Measurements from ENCODE around the gene ITIH4.

Gene ITIH4

DNA sequence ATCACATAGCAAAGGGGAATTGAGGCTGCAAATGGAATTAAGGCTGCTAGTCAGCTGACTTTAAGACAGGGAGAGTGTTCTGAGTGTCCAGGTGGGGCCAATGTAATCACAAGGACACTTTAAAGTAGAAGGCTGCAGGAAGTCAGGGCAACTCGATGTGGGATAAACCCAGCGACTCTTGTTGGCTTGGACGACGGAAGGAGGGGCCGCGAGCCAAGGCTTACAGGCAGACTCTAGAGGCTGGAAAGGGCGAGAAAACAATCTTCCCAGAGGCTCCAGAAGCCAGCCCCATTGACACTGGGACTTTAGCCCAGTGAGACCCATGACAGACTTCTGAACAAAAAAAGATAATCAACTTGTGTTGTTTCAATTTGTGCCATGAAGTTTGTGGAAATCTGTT is 17.3 kb upstream of the ITIH4 start:
- no peak for DNase-seq

DNA sequence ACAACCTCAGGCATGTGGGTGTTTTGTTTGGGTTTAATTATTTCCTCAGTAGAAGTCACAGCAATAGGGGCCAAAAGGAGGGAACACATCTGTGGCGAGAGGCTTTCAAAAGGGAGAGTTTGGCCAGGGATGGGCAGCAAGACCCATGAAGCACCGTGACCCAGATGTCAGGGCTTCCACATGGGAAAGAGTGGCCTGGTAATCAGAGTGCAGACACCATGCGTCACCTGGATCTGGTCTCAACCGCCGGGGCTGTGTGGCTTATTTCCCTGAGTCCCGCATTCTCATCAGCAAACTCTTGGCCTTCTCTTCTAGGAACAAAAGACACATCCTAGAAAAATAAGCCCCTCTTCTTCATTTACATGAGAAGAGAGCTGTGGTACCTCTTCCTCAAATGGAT is 16.8 kb upstream of the ITIH4 start:
- no peak for DNase-seq

DNA sequence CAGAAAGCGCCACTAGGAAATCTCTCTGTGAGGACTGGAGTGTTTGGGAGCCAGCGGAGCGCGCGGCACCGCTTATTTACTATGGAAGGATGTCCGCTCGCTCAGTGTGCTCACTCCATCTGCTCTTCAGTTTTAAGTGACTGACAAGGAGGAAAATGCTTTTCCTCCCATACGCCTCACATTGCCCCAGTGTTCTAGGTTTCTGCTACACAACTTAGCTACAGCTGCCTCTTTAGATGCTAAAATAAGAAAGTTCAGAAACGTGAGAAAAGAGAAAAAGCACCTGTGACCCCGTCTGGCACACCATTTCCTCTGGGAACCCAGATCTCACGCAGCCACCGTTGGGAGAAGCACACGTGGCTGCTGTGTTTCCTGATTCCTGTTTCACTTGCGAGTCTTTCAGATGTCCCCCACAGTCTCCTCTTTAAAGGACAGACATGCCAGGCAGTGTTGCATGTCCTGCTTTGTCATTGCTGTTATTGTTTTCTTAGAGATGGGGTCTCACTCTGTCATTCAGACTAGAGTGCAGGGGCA is 16.0 kb upstream of the ITIH4 start:
- DNase-seq: no peak

DNA sequence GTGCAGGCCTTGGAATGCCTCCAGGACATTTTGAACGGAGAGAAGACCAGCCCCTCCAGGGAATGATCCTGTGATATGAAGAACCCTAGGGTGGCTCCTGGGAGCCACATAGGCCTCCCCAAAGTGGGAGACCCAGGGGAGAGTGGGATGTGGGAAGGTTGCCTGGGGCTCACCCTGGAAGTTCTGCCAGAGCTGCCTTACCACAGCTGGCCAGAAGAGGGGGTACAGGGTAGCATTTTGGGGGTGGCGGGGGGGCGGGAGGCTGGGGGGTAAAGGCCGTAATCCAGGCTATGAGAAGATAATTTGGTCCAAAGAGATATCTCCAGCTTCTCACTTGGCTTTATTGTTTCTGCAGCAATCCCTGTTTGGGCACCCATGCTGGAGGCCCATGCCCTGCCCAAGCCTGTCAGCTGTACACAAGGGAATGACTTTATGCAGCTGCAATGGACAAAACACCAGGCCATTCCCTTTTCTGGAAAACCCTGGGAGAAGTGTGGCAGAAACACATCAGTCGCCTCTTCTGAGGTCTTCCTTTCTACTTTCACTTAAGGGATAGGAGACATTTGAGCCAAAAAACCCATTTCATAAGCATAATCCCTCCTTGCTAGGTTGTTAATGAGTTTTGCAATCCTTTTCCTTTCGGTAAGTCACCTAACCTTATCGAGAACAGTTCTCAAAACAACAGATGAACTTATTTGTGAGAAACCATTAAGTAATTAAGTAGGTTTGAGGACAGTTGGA is 15.4 kb upstream of the ITIH4 start:
- no peak for DNase-seq

DNA sequence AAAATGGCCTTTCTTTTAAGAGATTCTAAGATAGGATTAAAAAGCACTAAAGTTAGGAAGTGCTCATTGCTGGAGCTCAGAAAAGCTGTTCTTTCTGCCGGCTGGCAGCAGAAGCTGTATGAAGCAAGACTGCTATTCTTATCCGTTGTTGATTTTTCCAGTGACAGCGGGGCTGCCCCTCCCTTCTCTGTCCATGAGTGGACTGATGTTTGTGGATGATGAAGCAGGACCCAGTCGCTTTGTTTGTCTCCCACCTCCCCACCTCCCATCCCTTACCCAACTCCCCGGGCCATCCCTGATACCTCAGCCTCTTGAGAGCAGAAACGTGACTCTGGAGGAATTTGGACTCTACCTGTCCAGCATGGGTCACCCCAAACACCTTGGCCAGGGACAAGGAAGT is 14.7 kb upstream of the ITIH4 start:
- DNase-seq: no peak

DNA sequence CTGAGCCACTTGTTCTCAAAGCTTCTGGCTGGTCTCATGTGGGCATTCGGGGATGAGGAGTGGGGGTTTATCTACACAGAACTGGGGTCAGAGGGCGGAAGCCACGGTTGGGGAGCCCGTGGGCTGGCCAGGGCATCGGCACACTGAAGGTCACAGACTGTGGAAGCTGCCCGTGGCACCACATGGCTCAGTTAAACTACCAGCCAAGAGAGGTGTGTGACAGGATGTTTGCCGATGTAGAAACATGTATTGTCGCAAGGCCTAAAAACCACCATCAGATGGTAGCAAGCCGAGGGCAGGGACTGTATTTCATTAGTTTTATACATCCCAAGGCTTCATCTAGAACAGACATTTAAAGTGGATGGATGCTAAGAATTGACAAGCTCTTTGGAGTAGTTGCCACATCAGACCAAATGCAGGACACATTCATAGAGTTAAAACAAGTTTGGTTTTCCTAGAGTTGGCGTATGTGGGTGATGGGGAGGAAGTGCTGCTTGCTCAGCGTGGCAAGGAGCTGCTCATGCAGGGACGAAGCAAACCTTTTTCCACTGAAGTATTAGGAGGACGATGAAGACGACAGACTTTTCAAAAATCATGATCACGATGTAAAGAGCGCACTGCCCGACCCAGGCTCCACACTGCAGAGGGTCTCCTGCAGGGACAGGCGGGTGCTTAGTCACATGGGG is 14.0 kb upstream of the ITIH4 start:
- DNase-seq: no peak

DNA sequence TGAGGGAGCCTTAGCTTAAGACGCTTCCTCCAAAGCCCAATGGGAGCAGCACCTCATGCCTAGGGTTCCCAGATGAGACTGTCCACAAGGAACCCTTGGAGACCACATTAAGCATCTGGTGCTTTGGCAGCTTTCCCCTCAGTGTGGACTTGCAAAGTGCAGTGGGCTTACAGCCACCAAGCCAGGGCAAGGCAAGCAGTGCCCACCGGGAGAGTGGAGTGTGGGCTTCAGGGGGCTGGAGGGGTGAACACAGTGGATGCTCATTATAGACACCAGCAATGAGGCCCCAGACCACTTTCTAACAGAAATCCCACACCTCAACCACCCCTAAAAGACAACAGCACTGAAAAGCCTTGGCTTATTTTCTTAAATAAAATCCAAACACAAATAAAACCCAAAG is 13.4 kb upstream of the ITIH4 start:
- no peak for DNase-seq

DNA sequence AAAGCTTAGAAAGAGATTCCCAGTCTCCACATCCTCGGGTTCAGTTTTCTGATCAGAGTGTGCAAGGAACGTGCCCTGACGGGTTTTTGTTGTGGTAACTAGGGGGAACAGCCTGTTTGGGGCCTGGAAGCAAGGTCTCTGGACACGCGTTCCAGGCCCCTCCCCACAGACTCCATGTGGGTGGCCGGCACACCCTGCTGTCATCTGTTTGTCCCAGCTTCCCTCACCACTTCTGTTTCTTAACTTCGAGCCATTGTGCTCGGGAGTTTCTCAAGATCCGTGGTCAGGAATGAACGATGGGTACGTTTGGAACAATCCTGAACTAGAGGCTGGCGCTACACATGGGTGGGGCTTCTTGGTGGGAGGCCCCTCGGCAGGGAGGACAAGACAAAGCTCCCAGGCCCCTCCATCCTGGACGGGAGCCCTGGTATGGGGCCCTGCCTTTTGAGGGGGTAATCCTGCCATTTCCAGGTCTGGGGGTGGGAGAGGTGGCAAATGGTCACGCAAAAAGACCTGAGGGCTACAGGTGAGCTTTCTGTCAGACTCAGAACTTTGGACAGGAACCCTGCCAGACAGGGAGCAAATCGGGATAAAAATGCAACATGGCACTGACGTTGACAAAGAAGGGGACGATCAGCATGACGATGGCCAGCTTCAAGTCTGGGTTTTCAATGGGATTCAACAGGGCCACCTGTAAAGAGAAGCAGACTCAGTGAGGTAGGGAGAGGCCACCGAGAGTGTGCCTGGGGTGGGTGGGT is 12.8 kb upstream of the ITIH4 start:
- DNase-seq: no peak

DNA sequence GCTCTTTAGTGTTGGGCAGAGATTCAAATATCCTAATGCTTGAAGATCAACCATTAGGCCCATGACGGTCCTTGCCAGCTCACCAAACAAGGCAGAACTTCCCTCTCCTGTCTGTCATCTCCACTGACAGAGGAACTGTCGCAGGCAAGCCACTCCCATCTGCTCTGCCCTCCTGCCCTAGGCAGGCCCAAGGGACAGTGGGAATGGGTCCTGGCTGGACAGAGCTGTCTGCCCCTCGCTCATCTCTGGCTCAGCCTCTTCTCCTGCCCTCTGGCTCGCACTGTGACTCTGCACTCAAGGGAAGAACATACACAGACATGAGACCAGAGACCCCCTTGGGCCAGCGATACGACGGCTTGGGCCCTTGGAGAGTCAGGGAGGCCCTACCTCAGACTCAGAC is 12.0 kb upstream of the ITIH4 start:
- DNase-seq: no peak

DNA sequence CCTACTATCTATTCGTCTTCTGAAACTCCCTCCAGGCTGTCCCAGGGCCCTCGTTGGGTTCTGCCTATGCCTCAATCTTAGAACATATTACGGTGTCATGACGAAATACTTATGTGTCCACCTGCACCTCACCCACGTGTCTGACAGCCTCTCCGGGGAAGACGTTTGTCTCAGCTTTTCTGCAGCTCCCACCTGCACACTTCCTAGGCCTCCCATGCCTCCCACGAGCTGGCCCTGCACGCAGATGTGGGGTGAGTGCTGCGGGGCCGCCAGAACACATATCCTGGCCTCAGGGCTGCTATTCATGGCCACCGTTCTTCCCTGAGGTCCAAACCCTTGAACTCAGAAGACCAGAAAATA is 11.5 kb upstream of the ITIH4 start:
- no peak for DNase-seq

DNA sequence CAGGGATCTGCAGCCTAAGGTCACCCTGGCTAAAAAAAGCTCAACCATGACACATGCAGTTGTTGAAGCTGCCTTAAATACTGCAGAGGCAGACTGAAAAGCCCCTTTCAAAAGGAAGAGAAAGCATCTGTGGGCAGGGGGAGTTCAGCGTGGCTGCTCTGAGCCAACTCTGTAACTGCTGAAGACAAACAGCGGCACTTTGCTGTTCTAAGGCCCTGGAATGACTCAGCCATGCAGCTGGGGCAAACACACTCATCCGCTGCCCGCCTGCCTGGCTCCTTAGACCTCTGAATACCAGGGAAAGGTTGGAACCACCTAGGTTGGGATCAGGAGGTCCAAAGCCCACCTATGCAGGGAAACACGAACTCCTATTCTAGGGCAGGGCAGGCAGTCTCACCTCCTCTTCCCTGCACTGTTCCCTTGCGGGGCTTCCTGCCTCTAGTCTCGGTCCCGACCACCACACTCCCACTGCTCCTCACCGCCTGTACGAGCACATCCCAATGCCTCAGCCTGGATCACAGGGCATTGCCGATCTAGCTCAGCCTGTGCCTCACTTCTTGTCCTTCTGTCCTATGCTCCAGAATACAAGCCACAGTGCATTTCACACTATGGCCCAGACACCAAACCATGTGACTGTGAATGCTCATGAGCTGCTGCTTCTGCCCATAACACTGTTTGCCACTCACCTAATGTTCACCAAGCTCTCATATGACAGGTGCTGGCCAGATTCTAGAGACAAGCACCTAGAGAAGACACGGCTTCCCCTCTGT is 10.9 kb upstream of the ITIH4 start:
- DNase-seq: no peak

DNA sequence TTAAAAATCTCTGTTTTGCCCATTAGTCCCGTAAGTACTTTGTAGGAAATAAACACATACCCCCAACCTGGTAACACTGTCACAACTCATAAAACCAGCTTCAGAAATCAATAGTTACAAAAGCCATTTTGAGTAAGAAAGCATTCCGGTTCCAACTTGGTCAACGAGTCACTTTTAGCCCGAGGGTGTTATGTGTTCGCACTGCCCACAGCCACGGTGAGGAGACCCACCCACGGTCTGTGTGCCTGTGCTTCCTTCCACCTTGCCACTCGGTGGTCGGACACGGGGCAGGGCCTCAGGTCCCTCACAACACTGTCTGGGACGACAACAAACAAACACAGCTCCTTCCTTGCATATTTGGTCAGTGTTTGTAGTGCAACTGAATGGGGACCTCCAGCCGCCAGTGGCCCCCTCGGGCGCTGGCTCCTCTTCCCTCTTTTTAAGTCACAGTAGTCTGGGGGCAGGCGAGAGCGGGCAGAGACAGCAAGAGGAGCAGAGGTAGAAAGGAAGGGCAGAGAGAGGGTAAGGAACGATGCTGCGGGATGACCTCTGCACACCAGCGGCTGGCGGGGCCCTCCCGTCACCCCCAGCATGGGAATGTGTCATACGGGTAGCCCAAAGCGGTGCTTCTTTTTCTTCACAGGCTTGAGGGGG is 9.5 kb upstream of the ITIH4 start:
- no peak for DNase-seq

DNA sequence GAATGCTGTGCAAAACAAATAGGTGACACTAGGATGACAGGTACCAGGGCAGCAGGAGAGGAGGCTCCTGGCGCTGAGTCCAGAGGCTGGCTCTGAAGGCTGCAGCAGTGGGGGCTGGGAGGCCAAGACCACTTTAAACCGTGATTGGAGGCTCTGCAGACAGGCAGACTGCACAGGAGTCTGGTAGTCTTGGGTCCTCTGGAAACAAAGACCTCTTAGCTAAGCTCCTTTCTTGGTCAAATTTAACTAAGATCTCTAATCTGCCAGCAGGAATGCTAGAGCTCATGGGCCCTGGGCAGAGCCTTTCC is 8.8 kb upstream of the ITIH4 start:
- no peak for DNase-seq

DNA sequence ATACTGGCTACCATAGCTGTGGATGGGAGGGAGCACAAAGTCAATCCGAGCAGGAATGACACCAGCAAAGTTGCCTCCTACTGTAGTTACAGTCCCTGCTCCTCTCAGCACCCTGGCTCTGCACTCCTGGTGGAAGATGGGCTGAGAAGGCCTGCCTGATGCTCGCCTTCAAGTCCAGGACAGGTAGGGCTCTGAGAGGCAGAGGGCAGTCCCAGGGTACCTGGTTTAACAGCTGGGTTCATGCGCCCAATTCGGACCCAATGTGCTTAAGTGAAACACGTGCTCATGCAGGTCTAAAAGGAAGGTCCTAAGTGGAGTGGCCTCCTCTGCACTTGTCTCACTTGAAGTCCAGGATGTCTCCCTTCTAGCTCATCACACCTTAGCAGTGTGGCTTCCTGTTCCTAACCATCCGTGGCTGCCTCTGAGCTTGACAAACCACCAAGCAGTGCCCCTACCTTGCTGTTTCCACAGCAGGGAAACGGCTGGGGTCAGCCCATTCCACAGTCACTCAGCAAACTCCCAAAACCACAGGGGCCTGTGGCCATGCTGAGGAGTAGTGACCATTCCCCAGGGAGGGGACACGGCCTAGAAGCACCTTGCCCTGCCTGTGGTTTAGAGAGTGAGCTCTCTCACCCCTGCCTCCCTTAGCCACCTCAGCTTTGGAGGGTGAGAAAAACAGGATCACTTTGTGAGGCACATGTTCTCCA is 8.2 kb upstream of the ITIH4 start:
- peak; percentile 60 for DNase-seq

DNA sequence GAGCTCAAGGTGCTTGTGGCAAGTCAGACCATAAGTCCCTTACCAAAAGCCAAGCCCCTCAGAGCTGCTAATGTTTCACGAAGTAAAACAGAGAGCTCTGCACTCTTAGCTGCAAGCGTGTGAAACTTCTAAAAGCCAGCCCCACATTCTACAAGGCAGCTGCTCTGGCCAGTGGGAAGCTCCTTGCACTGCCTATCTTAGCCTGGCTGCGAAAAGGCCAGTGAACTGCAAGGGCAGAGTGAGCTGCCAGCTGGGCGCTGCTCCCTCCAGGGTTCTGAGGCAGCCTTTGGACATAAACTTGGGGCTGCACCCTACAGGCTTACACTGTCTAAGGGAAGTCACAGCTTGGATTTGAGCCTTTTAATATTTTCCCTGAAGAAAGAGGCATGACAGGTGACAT is 6.5 kb upstream of the ITIH4 start:
- no peak for DNase-seq

DNA sequence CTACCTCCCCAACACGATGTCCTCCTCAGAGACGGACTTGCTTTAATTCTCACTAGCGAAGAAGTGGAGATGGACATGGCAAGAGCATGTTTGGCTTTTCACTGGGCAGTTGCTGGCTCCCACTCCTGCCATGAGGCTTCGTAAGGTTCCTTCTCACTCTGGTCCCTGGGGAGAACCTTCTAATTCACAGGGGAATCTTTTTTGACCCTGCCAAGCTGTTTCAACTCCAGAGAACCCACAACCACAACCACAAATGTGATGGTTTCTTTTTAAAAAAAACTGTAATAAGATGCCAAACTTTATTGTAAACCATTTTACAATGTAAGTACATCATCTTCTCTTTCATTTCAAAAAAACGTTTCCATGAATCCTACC is 6.0 kb upstream of the ITIH4 start:
- DNase-seq: no peak

DNA sequence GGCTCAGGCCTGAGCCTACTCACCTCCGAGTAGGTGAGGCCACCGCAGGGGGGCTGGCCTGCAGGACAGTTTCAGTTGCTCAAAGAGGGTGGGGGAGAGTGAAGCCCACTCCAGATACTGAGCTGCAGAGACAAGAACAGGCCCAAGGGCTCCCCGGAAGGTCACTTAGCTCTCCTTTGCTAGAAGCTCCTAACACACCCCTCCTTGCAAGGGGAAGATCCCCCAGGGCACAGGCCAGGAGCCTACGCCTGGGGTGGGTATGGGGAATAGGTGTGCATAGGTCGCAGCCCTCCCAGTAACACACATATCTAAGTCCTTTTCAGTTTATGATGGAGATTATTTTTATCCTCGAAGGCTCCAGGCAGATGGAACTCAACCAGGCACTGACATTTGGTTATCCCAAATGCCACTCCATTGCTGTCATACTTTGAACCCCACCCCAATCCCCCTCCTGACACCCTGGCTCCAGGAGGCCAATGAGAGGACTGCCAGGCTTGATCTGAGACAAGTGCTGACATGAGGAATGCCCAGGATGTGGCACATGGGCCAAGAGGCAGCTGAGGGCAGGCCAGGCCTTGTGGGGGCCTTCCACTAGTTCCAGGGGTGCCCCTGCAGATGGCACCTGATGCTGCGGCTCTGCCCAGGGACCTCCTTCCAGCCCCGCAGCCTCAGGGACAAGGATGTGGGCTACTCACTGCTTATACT is 5.4 kb upstream of the ITIH4 start:
- no peak for DNase-seq

DNA sequence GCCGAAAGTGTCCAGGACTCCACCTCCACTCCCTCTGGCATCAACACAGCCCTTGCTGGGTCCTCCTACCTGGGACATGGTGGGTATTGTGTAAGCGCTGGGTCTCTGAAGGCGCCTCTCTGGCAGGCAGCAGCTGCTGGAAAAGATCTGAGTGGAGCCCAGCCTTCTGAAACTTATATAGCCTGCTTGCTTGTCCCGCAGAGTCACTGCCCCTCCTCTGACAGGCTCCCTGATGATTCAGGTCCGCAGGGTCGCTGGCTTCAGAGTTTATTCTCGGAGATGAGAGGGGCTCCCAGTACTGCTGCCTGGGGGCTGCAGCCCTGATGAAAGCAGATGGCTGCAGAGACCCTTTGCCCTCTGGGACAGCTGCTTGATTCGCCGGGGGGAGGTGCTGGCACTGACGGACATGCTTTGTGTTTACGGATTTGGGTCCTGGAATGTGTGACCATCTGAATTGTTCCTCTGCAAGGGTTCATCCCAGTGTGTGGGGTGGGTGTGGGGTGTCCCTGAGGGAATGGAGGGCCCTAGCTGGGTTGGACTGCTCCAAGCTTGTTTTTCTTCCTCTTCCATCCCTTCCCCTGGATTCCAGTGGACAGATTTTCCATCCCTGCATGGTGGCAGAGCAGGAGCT is 4.5 kb upstream of the ITIH4 start, which contains the start of gene MUSTN1:
Gene MUSTN1 (minus strand): TSS at position 149 of the 631 bp plus-strand sequence. CDS start 71 bp downstream, at position 78.
- no peak for DNase-seq

DNA sequence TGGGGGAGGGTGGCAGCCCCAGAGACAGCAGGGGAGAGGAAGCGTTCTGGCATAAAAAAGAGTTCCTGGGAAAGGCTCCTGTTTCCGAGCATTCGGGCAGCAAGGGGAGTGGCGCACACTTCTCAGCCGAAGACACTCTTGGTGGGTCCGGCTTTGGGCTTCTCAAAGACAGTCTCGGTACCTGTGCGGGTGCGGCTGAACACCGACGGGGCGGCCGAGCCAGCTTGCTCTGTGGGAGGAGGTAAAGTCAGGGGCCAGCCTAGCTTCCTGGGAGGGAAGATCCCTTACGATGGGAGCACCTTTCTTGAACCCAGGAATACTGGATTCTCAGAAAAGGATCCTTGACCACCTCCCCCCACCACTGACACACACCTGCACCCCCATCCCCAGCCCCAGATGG is 2.7 kb upstream of the ITIH4 start:
- no peak for DNase-seq

DNA sequence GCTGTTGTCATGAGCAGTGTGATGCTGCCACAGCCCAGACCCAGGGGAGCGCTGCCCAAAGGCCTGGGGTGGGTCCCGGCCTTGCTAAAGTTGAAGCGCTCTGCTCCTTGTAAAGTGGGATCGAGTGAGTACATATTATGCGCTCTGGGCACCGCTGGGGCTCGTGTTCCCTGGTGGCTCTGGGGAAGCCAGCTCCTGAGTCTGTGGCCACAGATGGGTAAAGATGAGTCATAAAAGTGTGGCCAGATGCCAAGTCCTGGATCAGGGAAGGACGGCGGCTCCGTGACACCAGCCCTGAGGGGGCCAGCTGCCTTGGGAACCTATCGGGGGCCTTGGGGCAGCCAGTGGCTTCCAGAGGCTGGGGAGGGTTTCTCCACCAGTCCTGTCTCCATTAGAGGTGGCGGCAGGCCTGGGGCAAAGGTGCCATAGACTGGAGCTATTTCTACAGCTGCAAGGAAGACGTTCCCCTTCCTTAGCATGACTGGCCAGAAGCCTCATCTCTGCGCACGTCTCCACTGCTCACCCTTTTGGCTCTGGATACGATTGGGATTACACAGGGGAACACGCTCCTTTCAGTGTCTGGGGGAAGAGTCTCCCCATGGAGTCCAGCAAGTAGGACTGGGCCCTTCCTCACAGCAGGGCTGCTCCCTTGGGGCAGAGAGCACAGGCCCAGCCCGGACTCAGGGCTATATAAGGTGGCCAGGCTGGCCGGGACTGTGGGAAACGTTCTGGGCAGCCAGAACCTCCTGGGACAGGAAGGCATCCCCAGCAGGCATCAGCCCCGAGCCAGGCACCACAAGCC is 1.2 kb upstream of the ITIH4 start:
- DNase-seq: no peak

All from activated CD8-positive, alpha-beta memory T cell treated with anti-CD3 and anti-CD28 coated beads for 24 hours (primary cell).